Ovary (tissue), 3 donors: Measurements from ENCODE around the gene EIF5AL1.
"Not testable (repeated sequence)": the region's sequence is repeated elsewhere in the genome, so short reads cannot be mapped to it uniquely, and the experiment has no call there.

Experiments
- CTCF ChIP-seq, 3 donors: fragments of 450-650 bp in 2 of 3; fragments of 200-600 bp in 1 of 3; IDR thresholded peaks; one replicate each; pipeline versions ENCODE4 v1.5.1 to v1.8.0; 2016 to 2022; ENCODE audit warnings: antibody characterized with exemption in 3 of 3, mild to moderate bottlenecking in 1 of 3
- EP300 ChIP-seq: sonication (generic); formaldehyde crosslinking; IDR thresholded peaks from one replicate; pipeline ENCODE4 v1.6.1; 2017; ENCODE audit warnings: antibody characterized with exemption
- POLR2A ChIP-seq: fragments of 450-650 bp; IDR thresholded peaks from one replicate; pipeline ENCODE4 v1.6.1; 2017; ENCODE audit warnings: antibody characterized with exemption, mild to moderate bottlenecking, moderate library complexity
- donor health status: DM: no; HTN: no; CAD: no.

- TF ChIP-seq CTCF (IDR thresholded peaks at IDR 0.05); POLR2A; EP300: not testable (repeated sequence)
Observed at GRCh38 chr10:79533142-79533902, 21.0 kb downstream of the EIF5AL1 start.
